ENCODE results near the gene HLA-DMB. TPM values are rescaled to one million over a fixed set of nuclear protein-coding genes. Genes with fewer than 3 reads are reported as not detected.

The HLA-DMB gene
- total RNA-seq, 1 experiment from 2014 or later, result 1.7 TPM

DNA sequence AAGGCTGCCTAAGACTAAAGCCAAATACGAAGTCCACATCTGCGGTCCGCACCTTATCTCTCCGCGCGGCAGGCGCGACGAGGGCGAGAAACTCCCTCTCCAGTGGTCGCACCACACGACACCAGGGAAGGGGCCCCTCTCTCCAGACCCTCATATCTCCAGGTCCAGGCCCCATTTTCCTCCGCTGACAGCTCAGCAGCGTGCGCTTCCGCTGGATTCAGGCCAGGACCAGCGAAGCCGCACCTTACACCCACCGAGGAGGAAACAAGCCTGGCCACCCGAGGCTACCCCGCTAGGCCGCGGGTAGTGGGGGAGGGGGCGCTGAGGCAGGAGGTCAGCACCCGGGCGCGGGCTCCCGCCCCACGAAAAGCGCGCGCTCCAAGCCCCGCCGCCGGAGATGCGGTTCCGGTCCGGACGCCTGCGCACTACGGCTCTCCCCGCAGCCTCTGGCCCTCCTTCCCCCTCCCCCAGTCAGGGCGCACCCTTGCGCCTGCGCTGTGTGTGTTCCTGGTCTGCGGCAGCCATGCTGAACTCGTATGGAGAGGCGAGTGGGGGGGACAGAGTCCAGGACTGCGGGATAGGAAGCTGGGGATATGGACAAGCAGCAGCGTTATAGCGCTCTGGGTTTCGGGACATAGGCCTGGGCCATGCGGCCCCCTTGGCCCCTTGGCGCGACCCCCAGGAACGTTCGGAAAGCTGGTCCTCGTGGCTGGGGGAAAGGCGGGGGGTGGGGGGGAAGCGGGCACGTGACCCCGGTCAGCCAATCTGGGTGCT, 27.5 kb upstream of the HLA-DMB start, which contains the start of gene BRD2:
Gene BRD2, plus strand, starts transcription at position 502 of the 774 bp plus-strand sequence. CDS start 4,305 bp downstream, outside the sequence.
- H3K9me3 Mint-ChIP-seq, result peaks cover 5 to 8% of the 10 kb centered on the region in 2 experiments; a peak in 4 of 5 replicates
- H3K27ac Mint-ChIP-seq, result peak within 1 kb of the TSS; percentile 100
- Histone ChIP-seq H3K4me2 (ENCODE audit: insufficient read depth, insufficient read length, low read length) (peak within 1 kb of the TSS; percentile 87), H2BK12ac (ENCODE audit: insufficient read length, low read depth, low read length) (peak within 1 kb of the TSS; percentile 98), H4K91ac (ENCODE audit: insufficient read length, low read depth, low read length) (peak within 1 kb of the TSS; percentile 96), H3K9ac (ENCODE audit: extremely low read depth, insufficient read length, low read length) (peak within 1 kb of the TSS; percentile 98), H3K23ac (ENCODE audit: insufficient read length, low read depth, low read length) (peak within 1 kb of the TSS; percentile 9), H4K5ac (ENCODE audit: insufficient read length, low read depth, low read length) (peak within 1 kb of the TSS; percentile 99), H3K4ac (ENCODE audit: low read depth, low read length) (peak within 1 kb of the TSS; percentile 97), H3K79me2 (ENCODE audit: insufficient read depth, low read length) (peaks cover 11% of the 10 kb centered on the region), H3K79me1 (ENCODE audit: insufficient read depth, low read depth, low read length, poor library complexity, severe bottlenecking) (no peaks in the 10 kb centered on the region), H4K8ac (replicated peaks; ENCODE audit: insufficient read length, low read depth, low read length) (peak within 1 kb of the TSS; percentile 97), H2BK120ac (ENCODE audit: low read depth, low read length, poor library complexity, severe bottlenecking) (peak within 1 kb of the TSS; percentile 96), H3K18ac (ENCODE audit: insufficient read length, low read depth, low read length) (peak within 1 kb of the TSS; percentile 100), H2BK20ac (ENCODE audit: low read depth, low read length, poor library complexity, severe bottlenecking) (no peak within 1 kb of the TSS), H4K20me1 (ENCODE audit: control insufficient read depth, insufficient read depth, insufficient read length) (no peaks in the 10 kb centered on the region), H2AFZ (ENCODE audit: low read length) (no peak within 1 kb of the TSS), H2BK5ac (ENCODE audit: insufficient read length, low read length) (peak within 1 kb of the TSS; percentile 99), H3K27me3 (ENCODE audit: insufficient read depth, low read length) (no peaks in the 10 kb centered on the region), H2BK15ac (ENCODE audit: low read depth, low read length) (no peak within 1 kb of the TSS), H3K56ac (ENCODE audit: insufficient read length, low read depth, low read length) (peak within 1 kb of the TSS; percentile 100), H3K23me2 (ENCODE audit: insufficient read length, low read depth, low read length, poor library complexity, severe bottlenecking) (peaks cover 19% of the 10 kb centered on the region), H3K14ac (ENCODE audit: insufficient read depth, low read length) (peak within 1 kb of the TSS; percentile 99), H3K4me1 (ENCODE audit: insufficient read depth, low read length) (no peaks in the 10 kb centered on the region), H3T11ph (ENCODE audit: low read length) (peak within 1 kb of the TSS; percentile 83), H3K27ac (ENCODE audit: insufficient read length, low read depth, low read length) (peak within 1 kb of the TSS; percentile 100), H2AK5ac (ENCODE audit: insufficient read length, low read length) (peak within 1 kb of the TSS; percentile 99), H3K9me3 (ENCODE audit: control insufficient read depth, low read depth, low read length) (no peaks in the 10 kb centered on the region)
- H3K36me3 Mint-ChIP-seq (ENCODE audit: insufficient read depth in 1 of 3, low read depth in 3 of 3), result peaks cover 28 to 34% (median 29%) of the 10 kb centered on the region in 3 experiments
- H3K4me3 Mint-ChIP-seq, result peak within 1 kb of the TSS; percentile 96
- TF ChIP-seq, protein P1, sequence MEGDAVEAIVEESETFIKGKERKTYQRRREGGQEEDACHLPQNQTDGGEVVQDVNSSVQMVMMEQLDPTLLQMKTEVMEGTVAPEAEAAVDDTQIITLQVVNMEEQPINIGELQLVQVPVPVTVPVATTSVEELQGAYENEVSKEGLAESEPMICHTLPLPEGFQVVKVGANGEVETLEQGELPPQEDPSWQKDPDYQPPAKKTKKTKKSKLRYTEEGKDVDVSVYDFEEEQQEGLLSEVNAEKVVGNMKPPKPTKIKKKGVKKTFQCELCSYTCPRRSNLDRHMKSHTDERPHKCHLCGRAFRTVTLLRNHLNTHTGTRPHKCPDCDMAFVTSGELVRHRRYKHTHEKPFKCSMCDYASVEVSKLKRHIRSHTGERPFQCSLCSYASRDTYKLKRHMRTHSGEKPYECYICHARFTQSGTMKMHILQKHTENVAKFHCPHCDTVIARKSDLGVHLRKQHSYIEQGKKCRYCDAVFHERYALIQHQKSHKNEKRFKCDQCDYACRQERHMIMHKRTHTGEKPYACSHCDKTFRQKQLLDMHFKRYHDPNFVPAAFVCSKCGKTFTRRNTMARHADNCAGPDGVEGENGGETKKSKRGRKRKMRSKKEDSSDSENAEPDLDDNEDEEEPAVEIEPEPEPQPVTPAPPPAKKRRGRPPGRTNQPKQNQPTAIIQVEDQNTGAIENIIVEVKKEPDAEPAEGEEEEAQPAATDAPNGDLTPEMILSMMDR (conservative IDR thresholded peaks at IDR 0.05), result no peak
- peaks cover 4% of the 10 kb centered on the region; the same call in 1 of the 2 replicates for H3K27me3 Mint-ChIP-seq (ENCODE audit: low read depth)
- no CpG with 5 or more reads among the region's 62 CpGs for WGBS (ENCODE audit: extremely low coverage, insufficient read length, low lambda C conversion rate)
- H3K4me1 Mint-ChIP-seq, result peaks cover 10 to 13% of the 10 kb centered on the region in 2 experiments
- peak; percentile 98 for DNase-seq
